HG03135 (cell line): ENCODE results near the gene SP100.
A peak's percentile ranks its signal among the peaks of the same experiment; 100 is the strongest.
"Not testable (repeated sequence)": the region's sequence is repeated elsewhere in the genome, so short reads cannot be mapped to it uniquely, and the experiment has no call there.

ENCODE experiments used
- ATAC-seq: cut with Tn5 transposase; IDR thresholded peaks from one replicate; pipeline ENCODE4 v1.9.1; 2021; ENCODE audit warnings: mild to moderate bottlenecking, moderate library complexity; ENCODE audit not compliant: unreplicated experiment

Gene SP100

GRCh38 chr2:230418341-230419016 lies 2.5 kb downstream of the SP100 start:
- ATAC-seq: no peak

GRCh38 chr2:230419181-230419580 lies 3.2 kb downstream of the SP100 start:
- ATAC-seq: no peak

GRCh38 chr2:230422149-230422548 lies 6.1 kb downstream of the SP100 start:
- no peak for ATAC-seq

- no peak for ATAC-seq
Observed at GRCh38 chr2:230423851-230424458, 8.0 kb downstream of the SP100 start.

GRCh38 chr2:230425377-230425776 lies 9.4 kb downstream of the SP100 start:
- no peak for ATAC-seq

GRCh38 chr2:230429513-230429912 lies 13.5 kb downstream of the SP100 start:
- no peak for ATAC-seq

GRCh38 chr2:230430957-230431910 lies 15.2 kb downstream of the SP100 start:
- no peak for ATAC-seq

GRCh38 chr2:230434677-230435324 lies 18.8 kb downstream of the SP100 start:
- no peak for ATAC-seq

- ATAC-seq: no peak
Observed at GRCh38 chr2:230435431-230435830, 19.4 kb downstream of the SP100 start.

- not testable (repeated sequence) for ATAC-seq
Observed at GRCh38 chr2:230439121-230439520, 23.1 kb downstream of the SP100 start.

GRCh38 chr2:230439590-230439989 lies 23.6 kb downstream of the SP100 start:
- no peak for ATAC-seq

GRCh38 chr2:230441227-230441897 lies 25.4 kb downstream of the SP100 start:
- no peak for ATAC-seq

- ATAC-seq: no peak
Observed at GRCh38 chr2:230443541-230443940, 27.5 kb downstream of the SP100 start.

GRCh38 chr2:230444832-230445231 lies 28.8 kb downstream of the SP100 start:
- no peak for ATAC-seq

- no peak for ATAC-seq
Observed at GRCh38 chr2:230447036-230447435, 31.0 kb downstream of the SP100 start.

- peak; percentile 81 for ATAC-seq
Observed at GRCh38 chr2:230447455-230448451, 31.8 kb downstream of the SP100 start.

GRCh38 chr2:230449901-230450467 lies 34.0 kb downstream of the SP100 start:
- no peak for ATAC-seq

- no peak for ATAC-seq
Observed at GRCh38 chr2:230453006-230453405, 37.0 kb downstream of the SP100 start.
